HG03045 (cell line): ENCODE measurements around the gene BYSL.
"Not testable (repeated sequence)": the region's sequence is repeated elsewhere in the genome, so short reads cannot be mapped to it uniquely, and the experiment has no call there.

ENCODE experiments used
- ATAC-seq: cut with Tn5 transposase; IDR thresholded peaks from one replicate; pipeline ENCODE4 v1.9.1; 2021; ENCODE audit warnings: mild to moderate bottlenecking, moderate library complexity; ENCODE audit not compliant: unreplicated experiment

Gene BYSL

DNA sequence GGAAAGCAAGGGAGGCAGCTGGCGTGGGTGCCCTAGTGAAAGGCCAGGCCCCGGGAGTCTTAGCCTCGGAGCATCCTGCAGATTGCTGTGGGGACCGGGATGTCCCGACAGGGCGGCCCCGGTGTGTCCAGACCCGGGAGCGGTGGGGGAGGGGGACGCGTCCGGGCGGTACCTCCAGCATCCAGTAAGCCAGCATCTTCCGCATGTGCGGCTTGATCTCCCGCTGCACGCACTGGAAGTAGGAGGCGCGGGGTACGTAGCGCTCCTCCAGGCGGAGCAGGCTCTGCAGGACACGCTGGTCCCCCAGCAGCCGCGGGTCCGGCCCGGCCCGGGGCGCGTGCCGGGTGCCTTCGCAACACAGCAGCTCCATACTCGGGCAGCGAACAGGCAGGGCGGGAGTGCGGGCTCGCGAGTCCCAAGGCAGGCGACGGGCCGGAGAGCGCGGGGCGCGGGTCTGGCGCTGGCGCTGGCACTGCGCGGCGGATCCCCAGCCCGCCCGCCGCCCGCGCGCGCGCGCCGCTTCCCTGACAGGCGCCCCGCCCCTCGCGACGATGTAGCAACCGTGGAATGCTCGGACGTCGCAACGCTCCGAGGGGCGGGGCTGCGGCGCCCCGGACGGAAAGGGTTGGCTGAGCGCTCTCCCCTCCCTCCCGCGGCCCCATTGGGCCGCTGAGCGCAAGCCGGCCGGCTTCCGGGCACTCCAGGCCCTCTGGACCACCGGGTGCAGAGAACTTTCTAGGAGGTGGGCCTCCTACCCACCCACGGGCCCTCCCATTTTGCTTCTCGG lies 20.2 kb downstream of the BYSL start, which contains the start of gene CCND3:
TSS of gene CCND3 (minus strand) at position 529 of the 787 bp plus-strand sequence. CDS start at position 370, 159 bp downstream.
- peak; percentile 88 for ATAC-seq

DNA sequence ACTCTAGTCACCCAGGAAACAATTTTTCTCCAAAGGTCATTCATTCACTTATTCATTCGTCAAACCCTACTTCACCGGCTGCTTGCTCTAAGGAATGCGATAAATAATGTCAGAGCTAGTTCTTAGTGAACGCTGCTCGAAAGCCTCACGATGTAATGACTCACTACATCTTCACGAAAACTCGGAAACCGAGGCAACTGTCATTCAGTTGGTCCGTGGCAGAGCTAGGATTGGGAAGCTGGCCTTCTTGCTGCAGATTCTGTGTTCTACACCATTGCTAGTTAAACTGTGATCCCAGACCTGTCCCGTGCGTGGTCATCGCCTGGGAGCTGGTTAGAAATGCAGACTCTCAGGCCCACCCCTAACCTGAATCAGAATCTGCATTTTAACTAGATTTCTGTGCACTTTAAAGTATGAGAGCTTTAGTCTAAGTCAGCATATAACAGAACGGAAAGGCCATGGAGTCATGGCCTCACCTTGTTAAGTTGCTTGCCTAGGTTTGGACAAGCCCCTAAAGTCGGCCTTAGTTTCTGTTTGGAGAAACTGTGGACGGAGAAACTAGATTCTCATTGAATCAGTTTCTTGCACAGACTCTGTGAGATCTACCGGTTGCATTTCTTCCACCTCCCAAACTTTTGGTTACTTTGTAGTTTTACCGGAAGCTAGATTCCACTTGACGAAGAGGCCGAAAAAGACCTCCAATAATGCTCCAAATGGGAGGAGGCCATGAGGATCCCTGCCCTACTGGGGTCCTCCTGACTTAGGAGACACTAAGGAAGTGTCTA lies 21.0 kb downstream of the BYSL start:
- no peak for ATAC-seq

DNA sequence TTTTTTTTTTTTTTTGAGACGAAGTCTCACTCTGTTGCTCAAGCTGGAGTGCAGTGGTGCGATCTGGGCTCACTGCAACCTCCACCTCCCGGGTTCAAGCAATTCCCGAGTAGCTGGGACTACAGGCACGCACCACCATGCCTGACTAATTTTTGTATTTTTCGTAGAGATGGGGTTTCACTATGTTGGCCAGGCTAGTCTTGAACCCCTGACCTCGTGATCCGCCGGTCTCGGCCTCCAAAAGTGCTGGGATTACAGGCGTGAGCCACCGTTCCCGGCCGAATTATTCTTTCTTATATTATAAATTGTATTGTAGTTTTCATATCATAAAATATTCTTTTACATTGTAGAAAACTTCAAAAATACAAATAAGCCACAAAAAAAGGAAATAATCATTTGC lies 21.6 kb downstream of the BYSL start:
- ATAC-seq, result not testable (repeated sequence)

DNA sequence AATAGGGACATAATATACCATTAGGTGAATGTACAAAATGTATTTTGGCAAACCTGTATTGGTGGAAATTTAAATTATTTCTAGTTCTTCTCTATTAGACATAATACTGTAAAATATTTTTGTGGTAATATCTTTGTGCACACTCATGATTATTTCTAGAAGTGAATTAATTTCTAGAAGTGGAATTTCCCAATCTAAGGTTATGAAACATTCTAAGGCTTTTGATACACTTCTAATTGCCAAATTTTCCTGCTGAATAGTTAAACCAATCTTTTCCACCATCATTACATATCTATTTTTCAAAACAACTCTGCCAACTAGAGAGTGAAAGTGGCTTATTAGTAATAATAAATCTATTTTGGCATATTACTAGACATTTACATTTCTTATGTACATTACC lies 22.2 kb downstream of the BYSL start:
- no peak for ATAC-seq

DNA sequence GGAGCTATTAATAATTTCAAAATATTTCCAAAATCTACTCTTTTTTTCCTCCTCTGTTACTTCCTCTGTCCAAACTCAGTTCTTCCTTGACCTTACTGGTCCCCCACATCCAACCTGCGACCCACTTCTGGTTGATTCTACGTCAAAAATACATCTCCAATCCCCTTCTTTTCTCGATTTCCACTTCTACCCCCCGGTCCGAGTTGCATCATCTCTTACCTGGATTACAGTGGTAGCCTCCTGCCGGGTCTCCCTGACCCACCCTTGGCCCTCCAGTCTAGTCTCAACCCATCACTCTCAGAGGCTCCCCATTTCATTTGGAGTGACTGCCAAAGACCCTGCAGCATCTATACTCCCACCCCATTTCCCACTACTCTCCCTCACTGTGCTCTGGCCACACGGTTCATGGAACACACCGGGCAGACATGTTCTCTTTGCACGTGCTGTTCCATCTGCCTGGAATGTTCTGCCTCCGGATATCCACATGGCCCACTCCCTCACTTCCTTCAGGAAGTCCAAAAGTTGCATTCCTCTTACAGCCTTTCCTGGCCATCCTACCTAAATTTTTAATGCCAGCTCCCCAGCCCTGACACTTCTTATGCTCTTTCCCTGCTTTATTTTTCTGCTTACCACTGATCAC lies 26.4 kb downstream of the BYSL start:
- no peak for ATAC-seq

DNA sequence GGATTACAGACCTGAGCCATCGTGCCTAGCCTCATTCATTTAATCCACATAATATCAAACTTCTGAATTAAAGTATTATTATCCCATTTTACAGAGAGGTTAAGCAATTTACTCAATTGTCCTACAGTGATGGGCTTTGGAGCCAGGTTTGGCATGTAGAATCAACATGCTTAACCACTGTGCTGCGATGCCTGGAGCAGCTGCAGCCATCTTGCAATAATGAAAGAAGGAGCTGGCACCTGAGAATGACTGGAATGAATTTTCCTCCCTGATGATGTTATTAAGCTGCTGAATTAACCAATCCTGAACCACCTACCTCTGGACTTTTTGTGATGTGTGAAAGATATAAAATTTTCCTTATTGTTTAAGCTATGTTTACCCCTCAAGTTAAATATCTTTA lies 33.4 kb downstream of the BYSL start:
- ATAC-seq, result no peak

DNA sequence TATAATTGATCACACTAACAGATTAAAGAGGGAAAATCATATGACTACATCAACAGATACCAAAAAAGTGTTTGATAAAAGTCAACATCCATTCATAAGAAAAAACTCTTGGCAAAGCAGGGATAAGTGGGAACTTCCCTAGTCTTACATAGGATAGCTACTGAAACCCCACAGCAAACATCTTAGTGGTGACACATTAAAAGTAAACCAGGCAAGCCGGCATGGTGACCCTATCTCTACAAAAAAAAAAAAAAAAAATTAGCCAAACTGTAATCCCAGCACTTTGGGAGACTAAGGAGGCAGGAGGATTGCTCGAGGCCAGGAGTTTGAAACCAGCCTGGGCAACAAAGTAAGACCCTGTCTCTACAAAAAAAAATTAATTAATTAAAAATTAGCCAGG lies 34.1 kb downstream of the BYSL start:
- ATAC-seq, result no peak

GRCh38 chr6:41957117-41957516 lies 35.8 kb downstream of the BYSL start:
- ATAC-seq, result no peak

DNA sequence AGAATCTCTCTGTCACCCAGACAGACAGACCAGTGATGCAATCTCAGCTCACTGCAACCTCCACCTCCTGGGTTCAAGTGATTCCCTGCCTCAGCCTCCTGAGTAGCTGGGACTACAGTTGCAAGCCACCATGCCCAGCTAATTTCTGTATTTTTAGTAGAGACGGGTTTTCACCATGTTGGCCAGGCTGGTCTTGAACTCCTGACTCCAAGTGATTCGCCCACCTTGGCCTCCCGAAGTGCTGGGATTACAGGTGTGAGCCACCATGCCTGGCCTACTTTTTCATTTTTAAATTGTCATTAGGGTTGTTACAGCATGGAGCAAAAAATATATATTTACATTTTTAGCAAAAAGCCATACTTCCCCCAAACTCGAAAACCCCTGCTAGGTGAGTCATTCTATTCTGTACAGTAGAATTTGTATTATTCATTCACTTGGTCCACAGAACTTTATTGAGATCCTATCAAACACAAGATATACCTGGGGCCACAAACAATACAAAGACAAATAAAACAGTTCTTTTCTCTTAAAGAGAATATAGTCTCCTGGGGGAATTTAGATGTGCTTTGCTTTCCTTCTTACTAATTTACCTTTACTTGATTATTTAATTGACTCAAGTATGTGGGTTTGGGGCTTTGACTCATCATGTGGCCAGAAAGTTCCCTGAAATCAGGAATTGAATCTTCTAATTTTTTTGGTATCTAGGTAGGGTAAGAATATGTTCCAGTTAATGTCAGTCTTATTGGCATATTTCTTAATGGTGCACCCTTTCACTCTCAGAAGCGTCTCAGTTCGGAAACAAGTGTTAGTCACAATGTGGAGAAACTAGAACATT lies 36.9 kb downstream of the BYSL start:
- ATAC-seq, result no peak

GRCh38 chr6:41960028-41960427 lies 38.7 kb downstream of the BYSL start:
- ATAC-seq, result no peak

DNA sequence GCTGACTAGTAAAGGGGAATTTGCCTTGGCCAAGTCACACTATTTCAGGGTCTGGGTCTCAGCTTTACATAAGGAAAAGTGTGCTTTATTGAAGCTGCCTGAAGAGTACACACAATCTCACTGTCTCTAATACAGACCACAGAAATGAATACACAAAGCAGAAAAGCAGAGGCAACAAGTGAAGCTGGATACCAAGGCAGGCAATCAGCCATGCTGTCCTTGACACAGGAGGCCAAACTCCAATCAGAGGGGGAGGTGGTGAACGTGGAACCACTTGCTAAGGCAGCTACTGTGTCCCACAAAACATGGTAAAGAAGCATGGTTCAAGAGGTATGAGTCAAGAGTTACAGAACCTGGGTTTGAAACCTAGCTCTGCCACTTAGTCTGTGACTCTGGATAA lies 42.1 kb downstream of the BYSL start:
- no peak for ATAC-seq

- no peak for ATAC-seq
Observed at GRCh38 chr6:41964201-41964887, 43.0 kb downstream of the BYSL start.

- no peak for ATAC-seq
Observed at GRCh38 chr6:41965429-41966213, 44.3 kb downstream of the BYSL start.

GRCh38 chr6:41966214-41966920 lies 45.1 kb downstream of the BYSL start:
- no peak for ATAC-seq

DNA sequence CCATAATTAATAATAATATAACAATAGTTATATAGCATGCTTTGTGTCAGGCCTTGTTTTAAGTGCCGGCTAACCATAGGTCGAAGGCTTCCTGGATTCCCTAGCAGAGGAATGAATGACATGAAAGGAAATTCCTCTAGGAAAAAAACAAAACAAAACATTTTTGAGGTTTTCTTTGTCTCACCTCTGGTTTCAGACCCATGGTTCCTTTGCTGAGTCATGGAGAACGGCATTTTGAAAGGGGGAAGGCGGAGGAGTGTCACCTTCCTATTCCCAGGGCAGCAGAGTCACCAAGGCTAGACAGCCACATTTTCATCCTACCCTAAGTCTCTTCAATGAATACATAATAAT lies 45.6 kb downstream of the BYSL start:
- ATAC-seq, result no peak

DNA sequence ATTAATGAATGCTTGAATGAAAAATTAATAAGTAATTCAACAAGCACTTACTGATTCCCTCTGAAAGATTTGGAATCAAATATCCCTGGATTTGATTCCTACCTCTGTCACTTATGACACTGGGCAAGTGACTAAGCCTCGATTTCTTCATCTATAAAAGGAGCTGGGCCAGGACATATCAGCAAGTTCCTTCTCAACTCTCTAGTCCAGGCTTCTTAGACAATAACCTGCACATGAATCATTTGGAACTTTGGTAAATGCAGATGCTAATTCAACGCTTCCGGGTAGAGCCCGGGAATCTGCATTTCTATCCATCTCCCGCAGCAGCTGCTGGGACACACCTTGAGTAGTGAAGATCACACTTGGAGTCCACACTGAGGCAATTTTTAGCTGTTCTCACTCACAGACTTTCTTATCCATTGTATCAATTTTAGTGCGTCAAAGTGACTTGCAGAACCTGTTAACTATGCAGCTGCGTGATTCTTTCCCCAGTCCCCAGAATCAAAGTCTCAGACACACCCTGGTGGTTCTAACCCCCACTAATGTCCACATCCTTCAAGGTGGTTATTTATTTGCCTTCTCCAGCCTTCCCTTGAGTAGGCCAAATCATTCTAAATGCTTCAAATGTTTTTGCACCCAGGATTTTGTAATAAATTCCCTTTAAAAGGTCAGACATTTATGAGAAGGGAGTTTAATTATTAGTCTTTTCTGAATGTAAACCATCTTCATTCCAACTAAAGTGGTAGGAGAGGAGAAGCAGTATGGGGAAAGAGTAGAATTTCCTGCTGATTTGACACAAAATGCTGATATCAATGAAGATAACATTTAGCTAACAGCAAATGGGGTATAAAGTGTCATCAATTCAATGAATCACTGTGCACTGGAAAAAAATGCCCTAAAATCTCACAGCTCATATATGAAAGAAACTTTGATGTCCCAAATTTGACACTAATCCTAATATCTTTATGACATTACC lies 46.3 kb downstream of the BYSL start:
- ATAC-seq, result no peak

GRCh38 chr6:41970436-41970846 lies 49.1 kb downstream of the BYSL start:
- ATAC-seq, result no peak

DNA sequence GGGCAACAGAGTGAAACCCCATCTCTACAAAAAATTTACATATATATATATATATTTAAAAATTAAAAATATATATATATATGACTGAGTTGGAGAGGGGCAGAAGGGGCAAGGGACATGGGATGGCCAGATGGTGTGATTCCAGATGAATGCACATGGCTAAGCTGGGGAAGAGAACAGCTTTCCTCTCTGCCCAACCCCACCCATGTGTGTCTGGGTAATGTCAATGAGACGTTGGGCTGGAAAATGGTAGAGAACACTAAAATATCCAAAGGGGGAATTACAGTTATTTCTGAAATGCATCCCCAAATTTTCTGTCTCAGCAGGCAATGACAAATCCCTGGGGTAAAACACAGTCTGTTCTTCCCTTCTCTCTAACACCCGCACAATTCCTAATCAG lies 51.5 kb downstream of the BYSL start:
- no peak for ATAC-seq
